RWPE2 (cell line): ENCODE measurements around the gene ZSCAN25.

ENCODE experiments used
- ATAC-seq: fragments of 200-7000 bp; cut with Tn5 transposase; 3 replicates; pipeline ENCODE4 v1.9.1; 2021; ENCODE audit warnings: low read depth
- DNase-seq: peaks from one replicate; pipeline ENCODE4 v3.0.0-alpha.2; 2020; ENCODE audit warnings: low spot score
- H3K27ac ChIP-seq: fragments of 450-650 bp; 2 replicates; pipeline ENCODE4 v1.5.1; 2017; ENCODE audit warnings: mild to moderate bottlenecking; ENCODE audit not compliant: poor library complexity, severe bottlenecking
- H3K27me3 ChIP-seq: fragments of 250-450 bp; sonication (Bioruptor Pico); 2 replicates; pipeline ENCODE4 v1.5.1; 2021; ENCODE audit warnings: mild to moderate bottlenecking, moderate library complexity; ENCODE audit not compliant: insufficient read depth, poor library complexity, severe bottlenecking
- H3K36me3 ChIP-seq: fragments of 250-450 bp; sonication (Bioruptor Pico); 2 replicates; pipeline ENCODE4 v1.5.1; 2020; ENCODE audit warnings: low read depth, mild to moderate bottlenecking, moderate library complexity
- H3K4me1 ChIP-seq: fragments of 250-450 bp; sonication (Bioruptor Pico); 2 replicates; pipeline ENCODE4 v1.5.1; 2021; ENCODE audit warnings: mild to moderate bottlenecking, moderate library complexity; ENCODE audit not compliant: insufficient read depth, poor library complexity, severe bottlenecking
- H3K4me3 ChIP-seq: fragments of 250-450 bp; sonication (Bioruptor Pico); 2 replicates; pipeline ENCODE4 v1.5.1; 2021; ENCODE audit warnings: mild to moderate bottlenecking, moderate library complexity; ENCODE audit not compliant: severe bottlenecking
- H3K9me3 ChIP-seq: fragments of 250-450 bp; sonication (Bioruptor Pico); 2 replicates; pipeline ENCODE4 v1.5.1; 2021; ENCODE audit warnings: mild to moderate bottlenecking, moderate library complexity; ENCODE audit not compliant: severe bottlenecking
- CTCF ChIP-seq: fragments of 450-650 bp; IDR thresholded peaks from one replicate; pipeline ENCODE4 v1.5.1; 2017; ENCODE audit warnings: mild to moderate bottlenecking, moderate library complexity; ENCODE audit not compliant: poor library complexity, severe bottlenecking

Gene ZSCAN25

GRCh38 chr7:99679400-99680191, 62.9 kb downstream of the ZSCAN25 start, which contains the start of gene CYP3A5:
TSS of gene CYP3A5 (minus strand) at chr7:99679996. CDS start at chr7:99679896, 100 bp downstream.
- Histone ChIP-seq H3K27me3 (no peaks in the 10 kb centered on the region), H3K9me3 (no peaks in the 10 kb centered on the region), H3K36me3 (no peaks in the 10 kb centered on the region), H3K4me3 (no peak within 1 kb of the TSS), H3K27ac (no peak within 1 kb of the TSS), H3K4me1 (peaks cover 9% of the 10 kb centered on the region)
- no peak for TF ChIP-seq CTCF
- no peak for ATAC-seq
- no peak for DNase-seq
